CD14-positive monocyte (primary cell): ENCODE data around the gene ACAA1. TPM values are rescaled to one million over a fixed set of nuclear protein-coding genes. Genes with fewer than 3 reads are reported as not detected.
"Not testable (repeated sequence)": the region's sequence is repeated elsewhere in the genome, so short reads cannot be mapped to it uniquely, and the experiment has no call there.

Experiments
- DNase-seq, 3 donors: peaks; one replicate each; pipeline ENCODE4 v3.0.0-alpha.2; 2011 to 2022
- H2AFZ ChIP-seq: 2 replicates; pipeline ENCODE4 v1.6.0; 2012; ENCODE audit warnings: mild to moderate bottlenecking, low read depth, low read length, inconsistent platforms; ENCODE audit not compliant: insufficient read depth, poor library complexity, severe bottlenecking
- H3K27ac ChIP-seq, 2 donors: 1 replicate in 1 of 2; 2 replicates in 1 of 2; pipeline ENCODE4 v1.5.1; 2012 to 2013; ENCODE audit warnings: low read length in 2 of 2, control low read depth in 1 of 2, inconsistent platforms in 1 of 2, low read depth in 1 of 2, mild to moderate bottlenecking in 1 of 2
- H3K27me3 ChIP-seq, 2 donors: one replicate each; pipeline versions ENCODE4 v1.6.0 to v1.6.1; 2011 to 2013; ENCODE audit warnings: low read length in 2 of 2; ENCODE audit not compliant: control insufficient read depth in 2 of 2, insufficient read depth in 2 of 2
- H3K36me3 ChIP-seq, 2 donors: replicated peaks in 1 of 2; 1 replicate in 1 of 2; 2 replicates in 1 of 2; pipeline versions ENCODE4 v1.5.1 to v1.6.1; 2012 to 2013; ENCODE audit warnings: low read length in 2 of 2, control low read depth in 1 of 2, inconsistent platforms in 1 of 2, mild to moderate bottlenecking in 1 of 2; ENCODE audit not compliant: insufficient read depth in 2 of 2, control insufficient read depth in 1 of 2
- H3K4me1 ChIP-seq, 2 donors: 1 replicate in 1 of 2; 2 replicates in 1 of 2; pipeline versions ENCODE4 v1.5.1 to v1.6.1; 2012 to 2013; ENCODE audit warnings: low read length in 2 of 2, control low read depth in 1 of 2, inconsistent platforms in 1 of 2, mild to moderate bottlenecking in 1 of 2, moderate library complexity in 1 of 2; ENCODE audit not compliant: insufficient read depth in 2 of 2, control insufficient read depth in 1 of 2
- H3K4me2 ChIP-seq: replicated peaks from 2 replicates; pipeline ENCODE3; 2012; ENCODE audit warnings: low read length, moderate library complexity, mild to moderate bottlenecking; ENCODE audit not compliant: poor library complexity, severe bottlenecking; ENCODE audit errors: extremely low read depth
- H3K4me3 ChIP-seq, 3 experiments: fragments of 200-600 bp in 1 of 3; sonication (generic) in 1 of 3; replicated peaks in 1 of 3; 1 replicate in 2 of 3; 2 replicates in 1 of 3; pipeline ENCODE4 v1.5.1; 2011 to 2013; ENCODE audit warnings: low read length in 3 of 3, mild to moderate bottlenecking in 3 of 3, control low read depth in 2 of 3, low read depth in 2 of 3, inconsistent platforms in 1 of 3, moderate library complexity in 1 of 3
- H3K79me2 ChIP-seq: 2 replicates; pipeline ENCODE4 v1.6.0; 2012; ENCODE audit warnings: mild to moderate bottlenecking, control low read depth, inconsistent platforms, low read length, moderate library complexity; ENCODE audit not compliant: insufficient read depth
- H3K9ac ChIP-seq: 2 replicates; pipeline ENCODE4 v1.6.0; 2017; ENCODE audit warnings: low read length, mild to moderate bottlenecking; ENCODE audit not compliant: insufficient read depth, poor library complexity, severe bottlenecking
- H3K9me3 ChIP-seq, 2 donors: replicated peaks in 1 of 2; 1 replicate in 1 of 2; 2 replicates in 1 of 2; pipeline versions ENCODE4 v1.5.1 to v1.6.1; 2012 to 2013; ENCODE audit warnings: low read length in 2 of 2, control low read depth in 1 of 2; ENCODE audit not compliant: control insufficient read depth in 1 of 2, insufficient read depth in 1 of 2
- H4K20me1 ChIP-seq: 2 replicates; pipeline ENCODE4 v1.6.0; 2012; ENCODE audit warnings: mild to moderate bottlenecking, low read length, control low read depth, moderate library complexity; ENCODE audit not compliant: insufficient read depth
- H3K27ac Mint-ChIP-seq, 7 donors: one replicate each; pipeline ENCODE4 v1.8.0; 2020; ENCODE audit warnings: mild to moderate bottlenecking in 7 of 7, mixed read lengths in 7 of 7, moderate library complexity in 6 of 7, inconsistent platforms in 2 of 7
- H3K27me3 Mint-ChIP-seq, 3 donors: one replicate each; pipeline ENCODE4 v1.8.0; 2021 to 2022; ENCODE audit warnings: low read depth in 3 of 3, mild to moderate bottlenecking in 3 of 3, mixed read lengths in 3 of 3, moderate library complexity in 3 of 3, inconsistent platforms in 1 of 3
- H3K36me3 Mint-ChIP-seq, 2 donors: one replicate each; pipeline ENCODE4 v1.8.0; 2020; ENCODE audit warnings: mixed read lengths in 2 of 2, inconsistent platforms in 1 of 2, mild to moderate bottlenecking in 1 of 2
- H3K4me1 Mint-ChIP-seq: one replicate; pipeline ENCODE4 v1.8.0; 2020; ENCODE audit warnings: mild to moderate bottlenecking, mixed read lengths
- H3K4me3 Mint-ChIP-seq, 2 donors: one replicate each; pipeline ENCODE4 v1.8.0; 2020; ENCODE audit warnings: mild to moderate bottlenecking in 2 of 2, mixed read lengths in 2 of 2, moderate library complexity in 1 of 2
- H3K9me3 Mint-ChIP-seq, 7 donors: one replicate each; pipeline ENCODE4 v1.8.0; 2020 to 2022; ENCODE audit warnings: mixed read lengths in 7 of 7, mild to moderate bottlenecking in 6 of 7, moderate library complexity in 6 of 7, inconsistent platforms in 2 of 7
- WGBS: methylation state at CpG from one replicate; pipeline ENCODE4 v1.1.5; 2013; ENCODE audit warnings: missing lambda C conversion rate; ENCODE audit not compliant: insufficient coverage; 5-methylcytosine and 5-hydroxymethylcytosine counted together
- intact Hi-C, 2 donors: fragments of 100-400 bp; cut with micrococcal nuclease; formaldehyde crosslinking; loops; one replicate each; pipeline versions ENCODE4 v1.15.0 to v1.15.1; 2023
- polyA plus RNA-seq, 3 donors: library from polyadenylated mRNA; depleted of rRNA in 1 of 3; unstranded in 2 of 3; stranded (reverse) in 1 of 3; fragments of 300-500 nt in 2 of 3; fragments of >200 nt in 1 of 3; fragmentation: Illumina TruSeq in 2 of 3; gene quantifications; 1 replicate in 2 of 3; 2 replicates in 1 of 3; pipeline ENCODE4 v1.2.3, GENCODE V29; 2012 to 2021
- TF ChIP-seq, protein P1 (sequence below): fragments of 200-600 bp; IDR thresholded peaks from one replicate; pipeline ENCODE4 v1.8.0; 2022; ENCODE audit warnings: antibody characterized with exemption, mild to moderate bottlenecking

Gene ACAA1
- polyA plus RNA-seq, 3 donors = 123 to 268 (median 133) TPM

DNA sequence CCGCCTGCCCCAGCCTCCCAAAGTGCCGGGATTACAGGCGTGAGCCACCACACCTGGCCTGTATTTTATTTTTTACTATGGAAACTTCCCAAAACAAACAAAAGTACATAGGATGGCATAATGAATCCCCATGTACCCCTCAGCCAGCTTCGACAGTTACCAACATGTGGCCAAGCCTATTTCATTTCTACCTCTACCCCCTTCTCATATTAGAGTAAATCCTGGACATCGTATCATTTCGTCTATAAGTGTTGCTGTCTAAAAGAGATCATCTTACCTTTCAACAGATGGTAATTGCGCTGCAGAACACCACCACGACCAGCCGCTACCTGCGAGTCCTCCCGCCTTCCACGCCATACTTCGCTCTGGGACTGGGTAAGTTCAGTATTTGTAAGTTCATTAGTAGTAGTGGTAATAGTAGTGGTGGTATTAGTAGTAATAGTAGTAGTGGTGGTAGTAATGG, 53.0 kb downstream of the ACAA1 start:
- no peak overlapping the region for H3K9ac ChIP-seq
- intact Hi-C loops = loop anchor here in 1 of 2 donors (10.0 kb wide), 1 partner anchor 61 kb away; no protein-coding TSS in a partner anchor
- peaks cover 5 to 6% of the 10 kb centered on the region in 2 donors for H3K9me3 ChIP-seq
- Mint-ChIP-seq H3K9me3 (peaks cover 10 to 22% (median 13%) of the 10 kb centered on the region in 7 donors), H3K36me3 (peaks cover 4 to 5% of the 10 kb centered on the region in 2 donors), H3K4me1 (no peaks in the 10 kb centered on the region), H3K4me3 (peak overlapping the region in 1 of 2 donors; percentile 48), H3K27ac (peak overlapping the region in 3 of 7 donors; percentile 70 to 76 (median 70)), H3K27me3 (peaks cover 0 to 8% (median 8%) of the 10 kb centered on the region in 3 donors)
- H3K36me3 ChIP-seq = no peaks in the 10 kb centered on the region
- no peak overlapping the region for H3K27ac ChIP-seq
- no peak overlapping the region for H3K4me2 ChIP-seq
- no peak overlapping the region for H2AFZ ChIP-seq
- no peaks in the 10 kb centered on the region for H3K27me3 ChIP-seq
- DNase-seq = no peak
- TF ChIP-seq, protein P1, sequence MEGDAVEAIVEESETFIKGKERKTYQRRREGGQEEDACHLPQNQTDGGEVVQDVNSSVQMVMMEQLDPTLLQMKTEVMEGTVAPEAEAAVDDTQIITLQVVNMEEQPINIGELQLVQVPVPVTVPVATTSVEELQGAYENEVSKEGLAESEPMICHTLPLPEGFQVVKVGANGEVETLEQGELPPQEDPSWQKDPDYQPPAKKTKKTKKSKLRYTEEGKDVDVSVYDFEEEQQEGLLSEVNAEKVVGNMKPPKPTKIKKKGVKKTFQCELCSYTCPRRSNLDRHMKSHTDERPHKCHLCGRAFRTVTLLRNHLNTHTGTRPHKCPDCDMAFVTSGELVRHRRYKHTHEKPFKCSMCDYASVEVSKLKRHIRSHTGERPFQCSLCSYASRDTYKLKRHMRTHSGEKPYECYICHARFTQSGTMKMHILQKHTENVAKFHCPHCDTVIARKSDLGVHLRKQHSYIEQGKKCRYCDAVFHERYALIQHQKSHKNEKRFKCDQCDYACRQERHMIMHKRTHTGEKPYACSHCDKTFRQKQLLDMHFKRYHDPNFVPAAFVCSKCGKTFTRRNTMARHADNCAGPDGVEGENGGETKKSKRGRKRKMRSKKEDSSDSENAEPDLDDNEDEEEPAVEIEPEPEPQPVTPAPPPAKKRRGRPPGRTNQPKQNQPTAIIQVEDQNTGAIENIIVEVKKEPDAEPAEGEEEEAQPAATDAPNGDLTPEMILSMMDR = no peak
- no peaks in the 10 kb centered on the region for H3K79me2 ChIP-seq
- WGBS = 89% methylated on average over 9 of the region's 13 CpGs
- H3K4me1 ChIP-seq = no peaks in the 10 kb centered on the region
- H4K20me1 ChIP-seq = no peaks in the 10 kb centered on the region
- no peak overlapping the region for H3K4me3 ChIP-seq

- not testable (repeated sequence) for H4K20me1 ChIP-seq, H3K9me3 ChIP-seq, DNase-seq, H3K27me3 Mint-ChIP-seq, H3K36me3 ChIP-seq, H3K4me2 ChIP-seq, H3K27ac ChIP-seq, H3K4me3 ChIP-seq, H3K9ac ChIP-seq, H3K4me1 ChIP-seq, H3K4me1 Mint-ChIP-seq, H3K36me3 Mint-ChIP-seq, H3K79me2 ChIP-seq, H3K4me3 Mint-ChIP-seq, H3K27me3 ChIP-seq, H2AFZ ChIP-seq
- intact Hi-C loops = loop anchor here in 1 of 2 donors (10.0 kb wide), 1 partner anchor 62 kb away; no protein-coding TSS in a partner anchor
- Mint-ChIP-seq H3K9me3 (peaks cover 10 to 22% (median 13%) of the 10 kb centered on the region in 7 donors), H3K27ac (peak overlapping the region in 2 of 7 donors; percentile 8 to 68)
- no CpG with 5 or more reads among the region's 1 CpG for WGBS
Measured at GRCh38 chr3:38083254-38083653, 53.7 kb downstream of the ACAA1 start.

DNA sequence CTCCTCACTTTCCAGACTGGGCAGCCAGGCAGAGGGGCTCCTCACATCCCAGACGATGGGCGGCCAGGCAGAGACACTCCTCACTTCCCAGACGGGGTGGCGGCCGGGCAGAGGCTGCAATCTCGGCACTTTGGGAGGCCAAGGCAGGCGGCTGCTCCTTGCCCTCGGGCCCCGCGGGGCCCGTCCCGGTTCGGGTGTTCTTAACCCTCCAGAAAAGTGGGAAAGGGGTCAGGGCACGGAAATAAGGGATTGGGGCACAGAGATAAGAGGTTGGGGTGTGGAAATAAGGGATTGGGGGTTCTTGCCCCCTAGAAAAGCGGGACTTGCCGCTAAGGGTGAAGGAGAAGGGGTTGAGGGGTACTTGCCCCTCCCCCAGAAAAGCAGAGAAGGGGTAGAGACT, 54.6 kb downstream of the ACAA1 start:
- 100% methylated on average over 6 of the region's 16 CpGs for WGBS
- H3K27me3 ChIP-seq, H3K36me3 ChIP-seq, DNase-seq, H3K36me3 Mint-ChIP-seq, H3K4me2 ChIP-seq, H3K4me1 Mint-ChIP-seq, H3K4me1 ChIP-seq, H3K4me3 Mint-ChIP-seq, H2AFZ ChIP-seq, H3K27me3 Mint-ChIP-seq, H3K79me2 ChIP-seq, H3K27ac ChIP-seq, H3K9me3 ChIP-seq, H3K27ac Mint-ChIP-seq, H3K9ac ChIP-seq, H3K4me3 ChIP-seq, H4K20me1 ChIP-seq: not testable (repeated sequence)
- H3K9me3 Mint-ChIP-seq = peaks cover 10 to 22% (median 13%) of the 10 kb centered on the region in 7 donors
- intact Hi-C loops = loop anchor here in 1 of 2 donors (10.0 kb wide), 1 partner anchor 63 kb away; no protein-coding TSS in a partner anchor

GRCh38 chr3:38077073-38077472, 59.9 kb downstream of the ACAA1 start:
- DNase-seq, H3K4me3 ChIP-seq, H4K20me1 ChIP-seq, H3K4me1 Mint-ChIP-seq, H3K4me3 Mint-ChIP-seq, H3K36me3 ChIP-seq, intact Hi-C loops, H2AFZ ChIP-seq, H3K27me3 Mint-ChIP-seq, H3K27me3 ChIP-seq, H3K9ac ChIP-seq, H3K79me2 ChIP-seq, H3K27ac ChIP-seq, H3K4me2 ChIP-seq, H3K27ac Mint-ChIP-seq, H3K9me3 Mint-ChIP-seq, H3K4me1 ChIP-seq, H3K36me3 Mint-ChIP-seq, H3K9me3 ChIP-seq: not testable (repeated sequence)
- 100% methylated on average over 1 of the region's 3 CpGs for WGBS
